Body of pancreas (tissue), 4 donors: ENCODE results near the gene GMEB1. TPM values are rescaled to one million over a fixed set of nuclear protein-coding genes. Genes with fewer than 3 reads are reported as not detected.

Source experiments
- ATAC-seq: fragments of 150-250 bp; one replicate; pipeline ENCODE4 v1.9.1; 2016
- DNase-seq, 4 donors: peaks; one replicate each; pipeline ENCODE4 v3.0.0-alpha.2; 2019
- H3K27ac ChIP-seq, 4 donors: fragments of 200-600 bp; sonication (generic); 1 replicate in 3 of 4; 2 replicates in 1 of 4; pipeline versions ENCODE4 v1.5.1 to v1.6.1; 2016 to 2019; ENCODE audit warnings: mild to moderate bottlenecking in 1 of 4, mixed read lengths in 1 of 4, moderate library complexity in 1 of 4
- H3K27me3 ChIP-seq, 2 donors: fragments of 200-600 bp; sonication (generic); one replicate each; pipeline ENCODE4 v1.6.0; 2016; ENCODE audit warnings: mild to moderate bottlenecking in 1 of 2
- H3K36me3 ChIP-seq, 2 donors: fragments of 200-600 bp; sonication (generic); replicated peaks in 1 of 2; 2 replicates each; pipeline ENCODE4 v1.5.1; 2016; ENCODE audit warnings: low read depth in 2 of 2; ENCODE audit not compliant: insufficient read depth in 1 of 2
- H3K4me1 ChIP-seq: fragments of 200-600 bp; sonication (generic); one replicate; pipeline ENCODE4 v1.6.0; 2016
- H3K4me3 ChIP-seq, 2 donors: fragments of 200-600 bp; sonication (generic); 1 replicate in 1 of 2; 2 replicates in 1 of 2; pipeline ENCODE4 v1.5.1; 2016 to 2019
- H3K9me3 ChIP-seq, 3 donors: fragments of 200-600 bp; sonication (generic); 1 replicate in 2 of 3; 2 replicates in 1 of 3; pipeline ENCODE4 v1.5.1; 2016
- POLR2A ChIP-seq, 3 donors: fragments of 450-650 bp; IDR thresholded peaks; one replicate each; pipeline ENCODE4 v1.6.1; 2016; ENCODE audit warnings: antibody characterized with exemption in 3 of 3, mild to moderate bottlenecking in 2 of 3
- WGBS, 2 donors: methylation state at CpG; one replicate each; pipeline ENCODE4 v1.1.5; 2017; 5-methylcytosine and 5-hydroxymethylcytosine counted together
- intact Hi-C: fragments of 100-400 bp; cut with DNase I; formaldehyde crosslinking; loops from one replicate; pipeline ENCODE4 v1.15.1; 2023
- total RNA-seq, 2 donors: library from RNA; depleted of rRNA; stranded (reverse); fragments of >200 nt; gene quantifications; one replicate each; pipeline ENCODE4 v1.1.0, GENCODE V29; 2016
- TF ChIP-seq, protein P1 (sequence below), 7 experiments: fragments of 450-650 bp in 4 of 7; fragments of 200-600 bp in 3 of 7; sonication (generic) in 3 of 7; IDR thresholded peaks; one replicate each; pipeline ENCODE4 v1.5.1; 2016 to 2019; ENCODE audit warnings: antibody characterized with exemption in 7 of 7

The GMEB1 gene, protein sequence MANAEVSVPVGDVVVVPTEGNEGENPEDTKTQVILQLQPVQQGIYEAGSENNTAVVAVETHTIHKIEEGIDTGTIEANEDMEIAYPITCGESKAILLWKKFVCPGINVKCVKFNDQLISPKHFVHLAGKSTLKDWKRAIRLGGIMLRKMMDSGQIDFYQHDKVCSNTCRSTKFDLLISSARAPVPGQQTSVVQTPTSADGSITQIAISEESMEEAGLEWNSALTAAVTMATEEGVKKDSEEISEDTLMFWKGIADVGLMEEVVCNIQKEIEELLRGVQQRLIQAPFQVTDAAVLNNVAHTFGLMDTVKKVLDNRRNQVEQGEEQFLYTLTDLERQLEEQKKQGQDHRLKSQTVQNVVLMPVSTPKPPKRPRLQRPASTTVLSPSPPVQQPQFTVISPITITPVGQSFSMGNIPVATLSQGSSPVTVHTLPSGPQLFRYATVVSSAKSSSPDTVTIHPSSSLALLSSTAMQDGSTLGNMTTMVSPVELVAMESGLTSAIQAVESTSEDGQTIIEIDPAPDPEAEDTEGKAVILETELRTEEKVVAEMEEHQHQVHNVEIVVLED
- 1 to 10 TPM; 5.2 to 5.6 TPM for total RNA-seq

DNA sequence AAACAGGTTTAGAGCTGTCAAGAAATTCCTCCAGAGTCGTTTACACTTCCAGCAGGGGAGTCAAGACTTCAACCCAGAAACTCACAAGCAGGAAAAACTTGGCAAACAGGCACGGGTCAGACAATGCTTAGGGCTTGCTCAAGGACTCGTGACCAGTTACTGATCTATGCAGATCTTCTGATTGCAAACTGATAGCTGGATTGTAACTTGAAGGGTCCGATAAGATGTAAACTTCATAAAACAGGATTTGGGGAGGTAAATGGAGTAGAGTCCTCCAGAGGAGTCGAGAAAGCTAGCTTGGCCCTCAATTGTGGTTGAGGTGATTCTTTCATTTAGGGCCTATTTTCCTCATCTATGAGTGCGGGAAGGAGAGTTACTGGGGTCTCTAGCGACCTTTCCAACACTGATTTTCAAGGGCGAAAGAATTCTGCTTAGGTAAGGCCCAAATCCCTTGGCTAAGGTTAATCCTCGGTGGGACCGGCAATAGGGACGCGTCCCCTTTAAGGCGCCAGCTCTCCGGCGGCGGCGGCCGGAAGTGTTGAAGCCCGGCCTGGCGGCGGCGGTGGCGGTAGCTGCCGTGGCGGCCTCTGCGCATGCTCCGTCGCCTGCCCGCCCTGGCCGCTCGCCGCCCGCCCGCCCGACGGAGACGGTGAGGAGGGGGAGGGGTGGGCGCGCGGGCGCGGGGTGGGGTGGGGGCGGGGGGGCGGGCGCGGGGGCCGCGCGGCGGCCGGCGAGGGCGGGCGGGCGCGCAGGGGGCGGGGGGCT, at the start of gene GMEB1:
TSS of gene GMEB1 (plus strand) at position 594 of the 765 bp plus-strand sequence. CDS start 14,829 bp downstream, outside the sequence.
- Histone ChIP-seq H3K27ac (peak within 1 kb of the TSS; percentile 79 to 97 (median 94)), H3K27me3 (no peaks in the 10 kb centered on the region), H3K36me3 (no peaks in the 10 kb centered on the region), H3K4me3 (peak within 1 kb of the TSS; percentile 87 to 90), H3K9me3 (no peaks in the 10 kb centered on the region), H3K4me1 (peaks cover 5% of the 10 kb centered on the region)
- DNase-seq (peak; percentile 88 to 91 (median 90)), ATAC-seq (peak; percentile 95)
- 1 to 8% methylated on average over 8 to 28 of the region's 57 CpGs for WGBS, 2 donors
- peak in 1 of 3 donors; percentile 4 for TF ChIP-seq POLR2A (IDR thresholded peaks at IDR 0.05)
- TF ChIP-seq, protein P1, sequence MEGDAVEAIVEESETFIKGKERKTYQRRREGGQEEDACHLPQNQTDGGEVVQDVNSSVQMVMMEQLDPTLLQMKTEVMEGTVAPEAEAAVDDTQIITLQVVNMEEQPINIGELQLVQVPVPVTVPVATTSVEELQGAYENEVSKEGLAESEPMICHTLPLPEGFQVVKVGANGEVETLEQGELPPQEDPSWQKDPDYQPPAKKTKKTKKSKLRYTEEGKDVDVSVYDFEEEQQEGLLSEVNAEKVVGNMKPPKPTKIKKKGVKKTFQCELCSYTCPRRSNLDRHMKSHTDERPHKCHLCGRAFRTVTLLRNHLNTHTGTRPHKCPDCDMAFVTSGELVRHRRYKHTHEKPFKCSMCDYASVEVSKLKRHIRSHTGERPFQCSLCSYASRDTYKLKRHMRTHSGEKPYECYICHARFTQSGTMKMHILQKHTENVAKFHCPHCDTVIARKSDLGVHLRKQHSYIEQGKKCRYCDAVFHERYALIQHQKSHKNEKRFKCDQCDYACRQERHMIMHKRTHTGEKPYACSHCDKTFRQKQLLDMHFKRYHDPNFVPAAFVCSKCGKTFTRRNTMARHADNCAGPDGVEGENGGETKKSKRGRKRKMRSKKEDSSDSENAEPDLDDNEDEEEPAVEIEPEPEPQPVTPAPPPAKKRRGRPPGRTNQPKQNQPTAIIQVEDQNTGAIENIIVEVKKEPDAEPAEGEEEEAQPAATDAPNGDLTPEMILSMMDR (IDR thresholded peaks at IDR 0.05), result peak in 2 of 7 experiments; percentile 15 to 20
- intact Hi-C loops, result no loop called here

DNA sequence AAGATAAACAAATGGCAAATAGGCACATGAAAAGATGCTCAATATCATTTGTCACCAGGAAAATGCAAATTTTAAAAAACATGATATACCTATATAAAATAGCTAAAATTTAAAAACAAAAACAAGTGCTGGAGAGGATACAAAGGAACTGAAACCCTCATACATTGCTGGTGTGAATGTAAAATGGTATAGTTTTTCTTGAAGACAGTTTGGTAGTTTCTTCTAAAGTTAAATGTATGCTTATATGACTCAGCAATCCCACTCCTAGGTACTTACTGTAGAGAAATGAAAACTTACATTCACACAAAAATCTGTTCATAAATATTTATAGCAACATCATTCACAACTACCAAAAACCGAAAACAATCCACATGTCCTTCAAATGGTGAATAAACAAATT, 36.9 kb upstream of the GMEB1 start:
- Histone ChIP-seq H3K27ac (no peak overlapping the region), H3K9me3 (no peaks in the 10 kb centered on the region), H3K36me3 (no peaks in the 10 kb centered on the region), H3K27me3 (no peaks in the 10 kb centered on the region), H3K4me1 (no peaks in the 10 kb centered on the region), H3K4me3 (no peak overlapping the region)
- TF ChIP-seq POLR2A (IDR thresholded peaks at IDR 0.05), result no peak
- TF ChIP-seq, protein P1 (IDR thresholded peaks at IDR 0.05), result no peak
- ATAC-seq (no peak), DNase-seq (no peak)
- WGBS, 2 donors, result 89 to 95% methylated on average over 1 of the region's 1 CpG
- intact Hi-C loops, result no loop called here

DNA sequence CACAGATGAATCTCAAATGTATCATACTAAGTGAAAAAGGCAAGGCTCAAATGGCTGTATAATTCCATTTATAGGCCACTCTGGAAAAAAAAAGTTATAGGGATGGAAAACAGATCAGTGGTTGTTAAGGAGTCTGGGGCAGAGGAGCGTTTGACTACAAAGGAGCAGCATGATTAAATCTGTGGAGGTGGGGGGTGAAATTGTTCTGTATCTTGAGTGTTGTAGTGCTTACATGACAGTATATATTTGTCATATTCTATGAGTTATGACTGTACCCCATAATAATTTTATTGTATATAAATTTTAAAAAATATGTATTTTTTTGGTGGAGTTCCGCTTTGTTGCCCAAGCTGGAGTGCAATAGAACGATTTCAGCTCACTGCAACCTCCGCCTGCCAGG, 36.0 kb upstream of the GMEB1 start:
- H3K36me3 ChIP-seq, result no peaks in the 10 kb centered on the region
- no peak for TF ChIP-seq POLR2A (IDR thresholded peaks at IDR 0.05)
- TF ChIP-seq, protein P1 (IDR thresholded peaks at IDR 0.05), result no peak
- no peaks in the 10 kb centered on the region for H3K4me1 ChIP-seq
- no peak overlapping the region for H3K4me3 ChIP-seq
- WGBS, 2 donors, result 93 to 95% methylated on average over 4 of the region's 4 CpGs
- DNase-seq (no peak), ATAC-seq (no peak)
- H3K27ac ChIP-seq, result no peak overlapping the region
- H3K9me3 ChIP-seq, result no peaks in the 10 kb centered on the region
- intact Hi-C loops, result no loop called here
- no peaks in the 10 kb centered on the region for H3K27me3 ChIP-seq

DNA sequence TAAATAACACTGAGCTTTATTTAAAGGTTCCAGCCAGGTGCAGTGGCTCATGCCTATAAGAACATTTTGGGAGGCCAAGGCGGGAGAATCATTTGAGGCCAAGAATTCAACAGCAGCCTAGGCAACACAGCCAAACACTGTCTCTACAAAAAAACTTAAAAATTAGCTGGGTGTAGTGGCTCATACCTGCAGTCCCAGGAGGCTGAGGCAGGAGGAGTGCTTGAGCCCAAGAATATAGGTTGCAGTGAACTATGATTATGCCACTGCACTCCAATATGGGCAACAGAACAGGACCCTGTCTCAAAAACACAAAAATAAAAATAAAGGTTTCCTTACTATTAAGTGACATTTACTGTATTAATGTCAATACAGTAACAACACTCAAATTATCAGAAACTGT, 27.8 kb upstream of the GMEB1 start:
- ATAC-seq (no peak), DNase-seq (no peak)
- Histone ChIP-seq H3K4me3 (no peak overlapping the region), H3K9me3 (no peaks in the 10 kb centered on the region), H3K27me3 (no peaks in the 10 kb centered on the region), H3K4me1 (peaks cover 26% of the 10 kb centered on the region), H3K36me3 (no peaks in the 10 kb centered on the region), H3K27ac (no peak overlapping the region)
- TF ChIP-seq, protein P1 (IDR thresholded peaks at IDR 0.05), result no peak
- no peak for TF ChIP-seq POLR2A (IDR thresholded peaks at IDR 0.05)
- intact Hi-C loops, result no loop called here
- 82 to 100% methylated on average over 1 of the region's 1 CpG for WGBS, 2 donors
